NCI-H1092 (cell line): ENCODE data around the gene PLEKHA7.

ENCODE experiments used
- DNase-seq: peaks from one replicate; lab custom pipeline; 2025; lab: John Stamatoyannopoulos, UW

PLEKHA7 gene

GRCh38 chr11:16834384-16834783 is 179.8 kb downstream of the PLEKHA7 start:
- no peak for DNase-seq

GRCh38 chr11:16833026-16833425 is 181.2 kb downstream of the PLEKHA7 start:
- DNase-seq, result no peak

GRCh38 chr11:16832193-16832539 is 182.0 kb downstream of the PLEKHA7 start:
- no peak for DNase-seq

GRCh38 chr11:16831316-16832192 is 182.7 kb downstream of the PLEKHA7 start:
- no peak for DNase-seq

GRCh38 chr11:16827139-16827538 is 187.1 kb downstream of the PLEKHA7 start:
- DNase-seq, result no peak

- DNase-seq, result no peak
These were observed 188.2 kb downstream of the PLEKHA7 start for GRCh38 chr11:16825968-16826367.

GRCh38 chr11:16825101-16825500 is 189.1 kb downstream of the PLEKHA7 start:
- no peak for DNase-seq

GRCh38 chr11:16820324-16821092 is 193.7 kb downstream of the PLEKHA7 start:
- DNase-seq, result peak; percentile 53

GRCh38 chr11:16818284-16818683 is 195.9 kb downstream of the PLEKHA7 start:
- no peak for DNase-seq

GRCh38 chr11:16817351-16817750 is 196.9 kb downstream of the PLEKHA7 start:
- no peak for DNase-seq

- no peak for DNase-seq
These were observed 197.6 kb downstream of the PLEKHA7 start for GRCh38 chr11:16816358-16817270.

GRCh38 chr11:16815047-16815767 is 199.0 kb downstream of the PLEKHA7 start:
- DNase-seq, result peak; percentile 73

GRCh38 chr11:16814410-16815046 is 199.7 kb downstream of the PLEKHA7 start:
- DNase-seq, result no peak

GRCh38 chr11:16813126-16813525 is 201.1 kb downstream of the PLEKHA7 start:
- DNase-seq, result no peak

- DNase-seq, result no peak
These were observed 201.9 kb downstream of the PLEKHA7 start for GRCh38 chr11:16812274-16812673.

- DNase-seq, result no peak
These were observed 202.8 kb downstream of the PLEKHA7 start for GRCh38 chr11:16811136-16812020.

- peak; percentile 21 for DNase-seq
These were observed 204.1 kb downstream of the PLEKHA7 start for GRCh38 chr11:16809886-16810668.

- DNase-seq, result no peak
These were observed 206.9 kb downstream of the PLEKHA7 start for GRCh38 chr11:16807306-16807705.

GRCh38 chr11:16806791-16807190 is 207.4 kb downstream of the PLEKHA7 start:
- DNase-seq, result no peak
